IMR-90 (cell line): ENCODE measurements around the gene CALML4. TPM values are rescaled to one million over a fixed set of nuclear protein-coding genes. Genes with fewer than 3 reads are reported as not detected.

Source experiments
- ATAC-seq: fragments of 200-7000 bp; cut with Tn5 transposase; 2 replicates; pipeline ENCODE4 v1.9.1; 2020; ENCODE audit warnings: low read depth, mild to moderate bottlenecking, moderate library complexity
- BruUV-seq: library from RNA; stranded (reverse); fragments of 400-500 nt; replicated peaks from 2 replicates; lab custom pipeline; 2021; lab: Mats Ljungman, UMichigan
- CTCF ChIA-PET: fragments of 300-600 bp; formaldehyde crosslinking; extraction: SDS; loops from one replicate; lab custom pipeline; 2021; ENCODE audit warnings: antibody characterized with exemption; lab: Yijun Ruan, JAX
- POLR2A ChIA-PET: fragments of 300-600 bp; sonication (Branson Sonifier 250); formaldehyde crosslinking; loops from one replicate; lab custom pipeline; 2022; ENCODE audit warnings: antibody characterized with exemption; ENCODE audit not compliant: unreplicated experiment; lab: Charles Lee
- DNase-seq: peaks from one replicate; pipeline ENCODE4 v3.0.0; 2013
- H2AFZ ChIP-seq: replicated peaks from 2 replicates; pipeline ENCODE3; 2013; ENCODE audit warnings: low read length, mild to moderate bottlenecking; ENCODE audit not compliant: poor library complexity
- H2AK5ac ChIP-seq: 2 replicates; pipeline ENCODE4 v1.6.1; 2013; ENCODE audit warnings: low read depth, low read length, inconsistent platforms
- H2AK9ac ChIP-seq: replicated peaks from 2 replicates; pipeline ENCODE3; 2013; ENCODE audit warnings: mild to moderate bottlenecking, low read depth, low read length, moderate library complexity; ENCODE audit not compliant: poor library complexity
- H2BK120ac ChIP-seq: 2 replicates; pipeline ENCODE4 v1.6.1; 2013; ENCODE audit warnings: low read depth, low read length, inconsistent platforms
- H2BK15ac ChIP-seq: 3 replicates; pipeline ENCODE4 v1.6.1; 2013; ENCODE audit warnings: low read depth, low read length, inconsistent platforms
- H2BK20ac ChIP-seq: 2 replicates; pipeline ENCODE4 v1.6.1; 2013; ENCODE audit warnings: low read depth, mild to moderate bottlenecking, inconsistent platforms, low read length, moderate library complexity
- H2BK5ac ChIP-seq: 2 replicates; pipeline ENCODE4 v1.6.1; 2013; ENCODE audit warnings: mild to moderate bottlenecking, low read depth, low read length, inconsistent platforms; ENCODE audit not compliant: poor library complexity, severe bottlenecking
- H3K14ac ChIP-seq: replicated peaks from 2 replicates; pipeline ENCODE4 v1.6.1; 2013; ENCODE audit warnings: low read depth, low read length, inconsistent platforms
- H3K18ac ChIP-seq: 2 replicates; pipeline ENCODE4 v1.6.1; 2013; ENCODE audit warnings: low read depth, low read length, control low read depth
- H3K23ac ChIP-seq: 2 replicates; pipeline ENCODE4 v1.6.1; 2013; ENCODE audit warnings: low read depth, low read length, inconsistent platforms
- H3K27ac ChIP-seq: 2 replicates; pipeline ENCODE4 v1.5.1; 2013; ENCODE audit warnings: mild to moderate bottlenecking, control low read depth, low read length; ENCODE audit not compliant: insufficient read depth
- H3K27me3 ChIP-seq: 2 replicates; pipeline ENCODE4 v1.6.1; 2013; ENCODE audit warnings: low read length; ENCODE audit not compliant: control insufficient read depth, insufficient read depth
- H3K36me3 ChIP-seq: 2 replicates; pipeline ENCODE4 v1.6.1; 2013; ENCODE audit warnings: low read length, mixed read lengths; ENCODE audit not compliant: control insufficient read depth, insufficient read depth
- H3K4ac ChIP-seq: 2 replicates; pipeline ENCODE4 v1.6.1; 2013; ENCODE audit warnings: low read depth, low read length, inconsistent platforms
- H3K4me1 ChIP-seq: 2 replicates; pipeline ENCODE4 v1.6.1; 2013; ENCODE audit warnings: low read length, mixed read lengths; ENCODE audit not compliant: control insufficient read depth, insufficient read depth
- H3K4me2 ChIP-seq: 2 replicates; pipeline ENCODE4 v1.6.1; 2013; ENCODE audit warnings: low read depth, mild to moderate bottlenecking, control low read depth, low read length, moderate library complexity
- H3K4me3 ChIP-seq: 2 replicates; pipeline ENCODE4 v1.5.1; 2013; ENCODE audit warnings: low read depth, mild to moderate bottlenecking, control low read depth, low read length, moderate library complexity; ENCODE audit not compliant: insufficient read depth
- H3K56ac ChIP-seq: 2 replicates; pipeline ENCODE4 v1.6.1; 2013; ENCODE audit warnings: low read length, inconsistent platforms; ENCODE audit not compliant: insufficient read depth; ENCODE audit errors: extremely low read depth
- H3K79me1 ChIP-seq, 2 experiments: 2 replicates each; pipeline ENCODE4 v1.6.1; 2013; ENCODE audit warnings: low read length in 2 of 2, inconsistent platforms in 1 of 2, low read depth in 1 of 2
- H3K9ac ChIP-seq: 2 replicates; pipeline ENCODE4 v1.6.1; 2013; ENCODE audit warnings: low read depth, low read length, control low read depth
- H3K9me1 ChIP-seq: 2 replicates; pipeline ENCODE4 v1.6.1; 2013; ENCODE audit warnings: low read length, inconsistent platforms; ENCODE audit not compliant: insufficient read depth
- H3K9me3 ChIP-seq: 2 replicates; pipeline ENCODE4 v1.6.1; 2013; ENCODE audit warnings: low read length; ENCODE audit not compliant: control insufficient read depth, insufficient read depth
- H4K20me1 ChIP-seq: 2 replicates; pipeline ENCODE4 v1.6.1; 2013; ENCODE audit warnings: low read length, inconsistent platforms; ENCODE audit not compliant: insufficient read depth
- H4K5ac ChIP-seq: 2 replicates; pipeline ENCODE4 v1.6.1; 2013; ENCODE audit warnings: mild to moderate bottlenecking, low read depth, low read length, control low read depth
- H4K8ac ChIP-seq, 2 experiments: 2 replicates each; pipeline ENCODE4 v1.6.1; 2013; ENCODE audit warnings: low read depth in 2 of 2, low read length in 2 of 2, control low read depth in 1 of 2, inconsistent platforms in 1 of 2
- H4K91ac ChIP-seq: 2 replicates; pipeline ENCODE4 v1.6.1; 2013; ENCODE audit warnings: low read depth, low read length, inconsistent platforms; ENCODE audit not compliant: insufficient read depth
- BHLHE40 ChIP-seq: fragments of 150-350 bp; IDR thresholded peaks from 2 replicates; pipeline ENCODE4 v1.6.1; 2016; ENCODE audit warnings: mild to moderate bottlenecking, low read depth, low read length
- CEBPB ChIP-seq: IDR thresholded peaks from 2 replicates; pipeline ENCODE4 v1.6.1; 2012; ENCODE audit warnings: low read depth, low read length, improper control_type of control experiment
- MAZ ChIP-seq: IDR thresholded peaks from 2 replicates; pipeline ENCODE4 v1.6.1; 2012; ENCODE audit warnings: low read depth, mild to moderate bottlenecking, low read length, improper control_type of control experiment, moderate library complexity, borderline replicate concordance
- NFE2L2 ChIP-seq: fragments of 150-350 bp; IDR thresholded peaks from 2 replicates; pipeline ENCODE4 v1.6.1; 2016; ENCODE audit warnings: low read depth, mild to moderate bottlenecking, low read length
- RAD21 ChIP-seq: IDR thresholded peaks from 2 replicates; pipeline ENCODE4 v1.6.1; 2012; ENCODE audit warnings: low read length, improper control_type of control experiment
- RCOR1 ChIP-seq: IDR thresholded peaks from 2 replicates; pipeline ENCODE4 v1.6.1; 2012; ENCODE audit warnings: mild to moderate bottlenecking, low read length, improper control_type of control experiment; ENCODE audit not compliant: insufficient replicate concordance
- SMC3 ChIP-seq: fragments of 150-350 bp; IDR thresholded peaks from 2 replicates; pipeline ENCODE4 v1.6.1; 2016; ENCODE audit warnings: low read depth, mild to moderate bottlenecking, antibody characterized with exemption, low read length, moderate library complexity
- WGBS, 2 experiments: methylation state at CpG; one replicate each; pipeline versions ENCODE4 v1.1.5 to v1.1.7; 2013; ENCODE audit warnings: missing lambda C conversion rate in 2 of 2; ENCODE audit not compliant: insufficient read length in 1 of 2; ENCODE audit errors: extremely low coverage in 2 of 2; 5-methylcytosine and 5-hydroxymethylcytosine counted together
- dilution Hi-C: fragments of 300-500 bp; cut with HindIII; formaldehyde crosslinking; loops from one replicate; pipeline ENCODE4 v1.14.3; 2018; ENCODE audit warnings: low sequenced_read_pairs; ENCODE audit not compliant: unreplicated experiment
- in situ Hi-C: fragments of 300-500 bp; cut with MboI; formaldehyde crosslinking; loops from 3 replicates; pipeline ENCODE4 v1.14.3; 2019; ENCODE audit warnings: low sequenced_read_pairs, inconsistent platforms, mixed read lengths
- intact Hi-C: fragments of 100-400 bp; cut with micrococcal nuclease; formaldehyde crosslinking; loops from 2 replicates; pipeline ENCODE4 v1.10.0; 2022
- polyA plus RNA-seq, 3 experiments: library from polyadenylated mRNA; depleted of rRNA; stranded (reverse); fragments of >200 nt; gene quantifications; 2 replicates each; pipeline ENCODE4 v1.2.3, GENCODE V29; 2012; ENCODE audit warnings: low replicate concordance in 1 of 3
- total RNA-seq: library from RNA; depleted of rRNA; stranded (reverse); fragments of >200 nt; gene quantifications from 2 replicates; pipeline ENCODE4 v1.2.3, GENCODE V29; 2012
- TF ChIP-seq, protein P1 (sequence below): fragments of 150-350 bp; IDR thresholded peaks from 2 replicates; pipeline ENCODE4 v1.6.1; 2016; ENCODE audit warnings: low read depth, mild to moderate bottlenecking, low read length, moderate library complexity, borderline replicate concordance
- TF ChIP-seq, protein P2 (sequence below): fragments of 150-350 bp; IDR thresholded peaks from 2 replicates; pipeline ENCODE4 v1.6.1; 2017; ENCODE audit warnings: mild to moderate bottlenecking, antibody characterized with exemption, low read length, low read depth
- TF ChIP-seq, protein P3 (sequence below): conservative IDR thresholded peaks from 2 replicates; pipeline ENCODE4 v1.5.1; 2012; ENCODE audit warnings: mild to moderate bottlenecking, low read depth, low read length, improper control_type of control experiment

The CALML4 gene
- total and polyA plus RNA-seq, 2 of the 4 experiments (the other 2 are of a cell fraction) = 0.36 to 1.3 TPM

DNA sequence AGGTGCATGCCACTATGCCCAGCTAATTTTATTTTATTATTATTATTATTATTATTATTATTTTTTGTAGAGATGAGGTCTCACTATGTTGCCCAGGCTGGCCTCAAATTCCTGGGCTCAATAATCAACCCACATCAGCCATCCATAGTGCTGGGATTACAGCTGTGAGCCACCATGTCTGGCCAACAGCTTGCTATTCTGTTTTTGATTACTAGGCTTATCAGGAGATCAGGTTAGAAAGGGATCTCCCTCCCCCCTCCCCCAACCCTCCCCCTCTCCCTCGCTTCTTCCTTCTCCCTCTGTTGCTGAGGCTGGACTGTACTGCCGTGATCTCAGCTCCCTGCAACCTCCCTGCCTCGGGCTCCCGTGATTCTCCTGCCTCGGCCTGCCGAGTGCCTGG, 15.8 kb upstream of the CALML4 start:
- dilution Hi-C loops (no loop called here), intact Hi-C loops (no loop called here), in situ Hi-C loops (no loop called here)
- ChIA-PET POLR2A (no interaction called here), CTCF (interaction anchor here (0.6 kb wide), 1 partner anchor 26 kb away, joined by 5 read pairs; no protein-coding TSS in a partner anchor)
- TF ChIP-seq CEBPB (no peak), BHLHE40 (no peak), MAZ (no peak), SMC3 (no peak), NFE2L2 (no peak), RAD21 (no peak), RCOR1 (no peak)
- TF ChIP-seq, protein P1, sequence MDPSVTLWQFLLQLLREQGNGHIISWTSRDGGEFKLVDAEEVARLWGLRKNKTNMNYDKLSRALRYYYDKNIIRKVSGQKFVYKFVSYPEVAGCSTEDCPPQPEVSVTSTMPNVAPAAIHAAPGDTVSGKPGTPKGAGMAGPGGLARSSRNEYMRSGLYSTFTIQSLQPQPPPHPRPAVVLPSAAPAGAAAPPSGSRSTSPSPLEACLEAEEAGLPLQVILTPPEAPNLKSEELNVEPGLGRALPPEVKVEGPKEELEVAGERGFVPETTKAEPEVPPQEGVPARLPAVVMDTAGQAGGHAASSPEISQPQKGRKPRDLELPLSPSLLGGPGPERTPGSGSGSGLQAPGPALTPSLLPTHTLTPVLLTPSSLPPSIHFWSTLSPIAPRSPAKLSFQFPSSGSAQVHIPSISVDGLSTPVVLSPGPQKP = no peak
- TF ChIP-seq, protein P2, sequence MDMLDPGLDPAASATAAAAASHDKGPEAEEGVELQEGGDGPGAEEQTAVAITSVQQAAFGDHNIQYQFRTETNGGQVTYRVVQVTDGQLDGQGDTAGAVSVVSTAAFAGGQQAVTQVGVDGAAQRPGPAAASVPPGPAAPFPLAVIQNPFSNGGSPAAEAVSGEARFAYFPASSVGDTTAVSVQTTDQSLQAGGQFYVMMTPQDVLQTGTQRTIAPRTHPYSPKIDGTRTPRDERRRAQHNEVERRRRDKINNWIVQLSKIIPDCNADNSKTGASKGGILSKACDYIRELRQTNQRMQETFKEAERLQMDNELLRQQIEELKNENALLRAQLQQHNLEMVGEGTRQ = no peak
- TF ChIP-seq, protein P3, sequence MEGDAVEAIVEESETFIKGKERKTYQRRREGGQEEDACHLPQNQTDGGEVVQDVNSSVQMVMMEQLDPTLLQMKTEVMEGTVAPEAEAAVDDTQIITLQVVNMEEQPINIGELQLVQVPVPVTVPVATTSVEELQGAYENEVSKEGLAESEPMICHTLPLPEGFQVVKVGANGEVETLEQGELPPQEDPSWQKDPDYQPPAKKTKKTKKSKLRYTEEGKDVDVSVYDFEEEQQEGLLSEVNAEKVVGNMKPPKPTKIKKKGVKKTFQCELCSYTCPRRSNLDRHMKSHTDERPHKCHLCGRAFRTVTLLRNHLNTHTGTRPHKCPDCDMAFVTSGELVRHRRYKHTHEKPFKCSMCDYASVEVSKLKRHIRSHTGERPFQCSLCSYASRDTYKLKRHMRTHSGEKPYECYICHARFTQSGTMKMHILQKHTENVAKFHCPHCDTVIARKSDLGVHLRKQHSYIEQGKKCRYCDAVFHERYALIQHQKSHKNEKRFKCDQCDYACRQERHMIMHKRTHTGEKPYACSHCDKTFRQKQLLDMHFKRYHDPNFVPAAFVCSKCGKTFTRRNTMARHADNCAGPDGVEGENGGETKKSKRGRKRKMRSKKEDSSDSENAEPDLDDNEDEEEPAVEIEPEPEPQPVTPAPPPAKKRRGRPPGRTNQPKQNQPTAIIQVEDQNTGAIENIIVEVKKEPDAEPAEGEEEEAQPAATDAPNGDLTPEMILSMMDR = no peak
- H3K4ac ChIP-seq = no peak overlapping the region
- no peaks in the 10 kb centered on the region for H3K27me3 ChIP-seq
- H3K4me2 ChIP-seq = no peak overlapping the region
- ATAC-seq (no peak), DNase-seq (no peak)
- H3K9me1 ChIP-seq = peaks cover 19% of the 10 kb centered on the region; the same call in 1 of the 2 replicates
- no peak overlapping the region for H2AK5ac ChIP-seq
- H3K27ac ChIP-seq = no peak overlapping the region
- H3K4me1 ChIP-seq = no peaks in the 10 kb centered on the region
- no peak overlapping the region for H2AFZ ChIP-seq
- no peak overlapping the region for H3K4me3 ChIP-seq
- no TSS peak for BruUV-seq
- H3K23ac ChIP-seq = no peak overlapping the region
- no peak overlapping the region for H3K18ac ChIP-seq
- no peak overlapping the region for H4K91ac ChIP-seq
- peaks cover 20% of the 10 kb centered on the region for H4K20me1 ChIP-seq
- no peak overlapping the region for H3K14ac ChIP-seq
- no peak overlapping the region for H2BK15ac ChIP-seq
- no peaks in the 10 kb centered on the region for H3K9me3 ChIP-seq
- no peaks in the 10 kb centered on the region; the same call in 1 of the 2 replicates for H3K36me3 ChIP-seq
- no peak overlapping the region for H2BK20ac ChIP-seq
- H4K8ac ChIP-seq = no peak overlapping the region
- no CpG with 5 or more reads among the region's 6 CpGs for WGBS, 2 experiments
- peaks cover 46 to 68% of the 10 kb centered on the region in 2 experiments for H3K79me1 ChIP-seq
- H3K56ac ChIP-seq = no peak overlapping the region
- no peak overlapping the region for H3K9ac ChIP-seq
- H4K5ac ChIP-seq = no peak overlapping the region
- no peak overlapping the region for H2AK9ac ChIP-seq
- no peak overlapping the region for H2BK120ac ChIP-seq
- H2BK5ac ChIP-seq = no peak overlapping the region
